Endothelial cell of umbilical vein (primary cell): ENCODE data around the gene GPRIN1. TPM values are rescaled to one million over a fixed set of nuclear protein-coding genes. Genes with fewer than 3 reads are reported as not detected.

Experiments
- BruUV-seq: library from RNA; stranded (reverse); fragments of 400-500 nt; replicated peaks from 2 replicates; lab custom pipeline; 2021; lab: Mats Ljungman, UMichigan
- CTCF ChIA-PET: fragments of 300-600, 350-600 bp; sonication (Branson Sonifier 250); formaldehyde crosslinking; loops from one replicate; lab custom pipeline; 2021; ENCODE audit warnings: antibody characterized with exemption, inconsistent platforms; lab: Charles Lee
- POLR2A ChIA-PET: fragments of 300-600, 350-600 bp; sonication (Branson Sonifier 250); formaldehyde crosslinking; loops from one replicate; lab custom pipeline; 2021; ENCODE audit warnings: antibody characterized with exemption, inconsistent platforms; lab: Charles Lee
- DNase-seq: peaks from one replicate; pipeline ENCODE4 v3.0.0-alpha.2; 2011; ENCODE audit warnings: low read depth, low spot score
- FAIRE-seq: peaks from 2 replicates; lab custom pipeline; 2011; peaks lifted over from hg19 to GRCh38; lab: Jason Lieb, UNC
- H2AFZ ChIP-seq: 2 replicates; pipeline ENCODE4 v1.6.0; 2012; ENCODE audit warnings: low read depth, low read length, control low read depth, inconsistent platforms
- H3K27ac ChIP-seq: 2 replicates; pipeline ENCODE4 v1.5.1; 2011; ENCODE audit warnings: low read depth, mild to moderate bottlenecking, control low read depth, low read length, moderate library complexity; ENCODE audit not compliant: insufficient read depth
- H3K27me3 ChIP-seq, 2 experiments: 2 replicates each; pipeline versions ENCODE4 v1.6.0 to v1.6.1; 2011; ENCODE audit warnings: low read length in 2 of 2, mixed read lengths in 1 of 2; ENCODE audit not compliant: control insufficient read depth in 2 of 2, insufficient read depth in 2 of 2
- H3K36me3 ChIP-seq, 2 experiments: 2 replicates in 1 of 2; 3 replicates in 1 of 2; pipeline ENCODE4 v1.5.1; 2011; ENCODE audit warnings: low read length in 2 of 2, mild to moderate bottlenecking in 1 of 2, moderate library complexity in 1 of 2; ENCODE audit not compliant: control insufficient read depth in 2 of 2, insufficient read depth in 2 of 2; ENCODE audit errors: extremely low read depth in 1 of 2
- H3K4me1 ChIP-seq: 3 replicates; pipeline ENCODE4 v1.5.1; 2011; ENCODE audit warnings: mild to moderate bottlenecking, low read length; ENCODE audit not compliant: control insufficient read depth, insufficient read depth; ENCODE audit errors: extremely low read depth
- H3K4me2 ChIP-seq: 2 replicates; pipeline ENCODE4 v1.6.1; 2011; ENCODE audit warnings: low read length, control low read depth, mixed read lengths; ENCODE audit not compliant: insufficient read depth
- H3K4me3 ChIP-seq, 3 experiments: fragments of 200-600 bp in 1 of 3; sonication (generic), shearing (Covaris generic) in 1 of 3; replicated peaks in 1 of 3; 2 replicates each; pipeline ENCODE4 v1.5.1; 2011 to 2016; ENCODE audit warnings: control low read depth in 3 of 3, low read length in 3 of 3, mild to moderate bottlenecking in 2 of 3, inconsistent platforms in 1 of 3, low read depth in 1 of 3, moderate library complexity in 1 of 3; ENCODE audit not compliant: insufficient read depth in 1 of 3
- H3K79me2 ChIP-seq: 2 replicates; pipeline ENCODE4 v1.6.0; 2012; ENCODE audit warnings: low read length, inconsistent platforms; ENCODE audit not compliant: control insufficient read depth, insufficient read depth
- H3K9ac ChIP-seq: replicated peaks from 2 replicates; pipeline ENCODE3; 2011; ENCODE audit warnings: low read length, control low read depth; ENCODE audit not compliant: insufficient read depth; ENCODE audit errors: extremely low read depth
- H3K9me1 ChIP-seq: replicated peaks from 3 replicates; pipeline ENCODE4 v1.6.0; 2011; ENCODE audit warnings: mild to moderate bottlenecking, low read length; ENCODE audit not compliant: control insufficient read depth, insufficient read depth; ENCODE audit errors: extremely low read depth
- H3K9me3 ChIP-seq: replicated peaks from 2 replicates; pipeline ENCODE4 v1.5.1; 2012; ENCODE audit warnings: low read length, inconsistent platforms; ENCODE audit not compliant: control insufficient read depth, insufficient read depth
- H4K20me1 ChIP-seq: replicated peaks from 2 replicates; pipeline ENCODE3; 2011; ENCODE audit warnings: mild to moderate bottlenecking, low read length; ENCODE audit not compliant: control insufficient read depth, insufficient read depth; ENCODE audit errors: extremely low read depth
- EZH2 ChIP-seq: IDR thresholded peaks from 2 replicates; pipeline ENCODE4 v1.6.1; 2012; ENCODE audit warnings: borderline replicate concordance, low read depth, mild to moderate bottlenecking, moderate library complexity, low read length, inconsistent platforms; ENCODE audit not compliant: severe bottlenecking
- FOS ChIP-seq: IDR thresholded peaks from 2 replicates; pipeline ENCODE4 v1.6.1; 2011; ENCODE audit warnings: mild to moderate bottlenecking, low read length, moderate library complexity, borderline replicate concordance; ENCODE audit not compliant: insufficient read depth
- GATA2 ChIP-seq: IDR thresholded peaks from 2 replicates; pipeline ENCODE4 v1.7.0; 2011; ENCODE audit warnings: low read depth, mild to moderate bottlenecking, moderate library complexity, mixed read lengths, low read length; ENCODE audit not compliant: insufficient read length, insufficient read depth
- JUN ChIP-seq: IDR thresholded peaks from 2 replicates; pipeline ENCODE4 v1.6.1; 2011; ENCODE audit warnings: borderline replicate concordance, low read depth; ENCODE audit not compliant: insufficient read length, insufficient read depth
- MAX ChIP-seq: IDR thresholded peaks from 2 replicates; pipeline ENCODE4 v1.6.1; 2011; ENCODE audit not compliant: insufficient read depth, insufficient read length
- MYC ChIP-seq: IDR thresholded peaks from one replicate; pipeline ENCODE4 v1.6.1; 2011; ENCODE audit warnings: mild to moderate bottlenecking, low read depth, low read length
- POLR2A ChIP-seq: IDR thresholded peaks from 2 replicates; pipeline ENCODE4 v1.6.1; 2012; ENCODE audit warnings: low read depth, mild to moderate bottlenecking, control low read depth, low read length
- POLR2AphosphoS5 ChIP-seq: IDR thresholded peaks from 2 replicates; pipeline ENCODE4 v1.6.1; 2012; ENCODE audit warnings: low read depth, mild to moderate bottlenecking, control low read depth, low read length, moderate library complexity; ENCODE audit not compliant: insufficient read depth
- dilution Hi-C: fragments of 300-500 bp; cut with MboI; formaldehyde crosslinking; loops from one replicate; pipeline ENCODE4 v1.15.0; 2019; ENCODE audit warnings: low sequenced_read_pairs; ENCODE audit not compliant: extremely low pct_ligation_motif_present
- intact Hi-C: fragments of 100-400 bp; cut with micrococcal nuclease; formaldehyde crosslinking; loops from one replicate; pipeline ENCODE4 v1.10.0; 2022
- polyA plus RNA-seq, 4 experiments: library from polyadenylated mRNA; depleted of rRNA in 3 of 4; stranded (reverse) in 3 of 4; unstranded in 1 of 4; fragments of >200 nt; gene quantifications; 2 replicates each; pipeline versions ENCODE4 v1.2.1 to v1.2.3, GENCODE V29; 2011 to 2012; ENCODE audit warnings: missing spikeins in 1 of 4
- total RNA-seq: library from RNA; stranded (reverse); gene quantifications from 2 replicates; pipeline ENCODE4 v1.2.3, GENCODE V29; 2021
- TF ChIP-seq, protein P1 (sequence below), 2 donors: IDR thresholded peaks; 1 replicate in 1 of 2; 2 replicates in 1 of 2; pipeline ENCODE4 v1.5.1; 2011; ENCODE audit warnings: low read length in 2 of 2, mild to moderate bottlenecking in 2 of 2, moderate library complexity in 2 of 2, control low read depth in 1 of 2, inconsistent platforms in 1 of 2, low read depth in 1 of 2; ENCODE audit not compliant: insufficient read depth in 1 of 2; ENCODE audit errors: extremely low read depth in 1 of 2

GPRIN1 gene
- total and polyA plus RNA-seq, 2 donors (not counting 3 experiments of a cell fraction or from before 2014, with no cell fraction given) = 2.4 to 10.4 TPM

GRCh38 chr5:176656467-176656990, 46.6 kb upstream of the GPRIN1 start:
- intact Hi-C loops (no loop called here), dilution Hi-C loops (no loop called here)
- H2AFZ ChIP-seq = no peak overlapping the region
- CTCF ChIA-PET = interaction anchor here (1.1 to 2.9 kb wide), 5 partner anchors 9 to 455 kb away, joined by 3 to 20 read pairs (median 8); partner anchors contain the start of genes EIF4E1B, SNCB and TSPAN17
- no peaks in the 10 kb centered on the region for H4K20me1 ChIP-seq
- no peaks in the 10 kb centered on the region for H3K4me1 ChIP-seq
- H3K9me1 ChIP-seq = no peaks in the 10 kb centered on the region
- no peaks in the 10 kb centered on the region for H3K27me3 ChIP-seq
- H3K4me2 ChIP-seq = no peak overlapping the region
- POLR2A ChIA-PET = no interaction called here
- no peak for TF ChIP-seq MAX
- TF ChIP-seq POLR2A = no peak
- TF ChIP-seq POLR2AphosphoS5 = no peak
- TF ChIP-seq FOS = no peak
- no peak for TF ChIP-seq EZH2
- TF ChIP-seq JUN = no peak
- TF ChIP-seq, protein P1, sequence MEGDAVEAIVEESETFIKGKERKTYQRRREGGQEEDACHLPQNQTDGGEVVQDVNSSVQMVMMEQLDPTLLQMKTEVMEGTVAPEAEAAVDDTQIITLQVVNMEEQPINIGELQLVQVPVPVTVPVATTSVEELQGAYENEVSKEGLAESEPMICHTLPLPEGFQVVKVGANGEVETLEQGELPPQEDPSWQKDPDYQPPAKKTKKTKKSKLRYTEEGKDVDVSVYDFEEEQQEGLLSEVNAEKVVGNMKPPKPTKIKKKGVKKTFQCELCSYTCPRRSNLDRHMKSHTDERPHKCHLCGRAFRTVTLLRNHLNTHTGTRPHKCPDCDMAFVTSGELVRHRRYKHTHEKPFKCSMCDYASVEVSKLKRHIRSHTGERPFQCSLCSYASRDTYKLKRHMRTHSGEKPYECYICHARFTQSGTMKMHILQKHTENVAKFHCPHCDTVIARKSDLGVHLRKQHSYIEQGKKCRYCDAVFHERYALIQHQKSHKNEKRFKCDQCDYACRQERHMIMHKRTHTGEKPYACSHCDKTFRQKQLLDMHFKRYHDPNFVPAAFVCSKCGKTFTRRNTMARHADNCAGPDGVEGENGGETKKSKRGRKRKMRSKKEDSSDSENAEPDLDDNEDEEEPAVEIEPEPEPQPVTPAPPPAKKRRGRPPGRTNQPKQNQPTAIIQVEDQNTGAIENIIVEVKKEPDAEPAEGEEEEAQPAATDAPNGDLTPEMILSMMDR (IDR thresholded peaks at IDR 0.05; ENCODE audit: extremely low read depth in 1 of 2, insufficient read depth in 1 of 2, low read depth in 1 of 2, low read length in 2 of 2) = no peak
- no peak for TF ChIP-seq MYC
- no peak for TF ChIP-seq GATA2
- BruUV-seq = no TSS peak
- no peak for FAIRE-seq
- no peaks in the 10 kb centered on the region for H3K79me2 ChIP-seq
- no peak overlapping the region for H3K27ac ChIP-seq
- no peak for DNase-seq
- H3K9ac ChIP-seq = no peak overlapping the region
- peaks cover 5 to 19% of the 10 kb centered on the region in 2 experiments for H3K36me3 ChIP-seq
- H3K9me3 ChIP-seq = no peaks in the 10 kb centered on the region
- no peak overlapping the region for H3K4me3 ChIP-seq
